Activated T-helper 1 cell treated with anti-CD3 and anti-CD28 coated beads, Interleukin-12 subunit alpha, Interleukin-12 subunit beta, Interleukin-2, Interleukin-4 antibody, amounts not matched to agents 30 ng/mL and 10 ng/mL and 1 ng/mL, durations not matched to agents 14 hours and 24 hours and 36 hours (primary cell): ENCODE measurements around the gene EFHD1. TPM values are rescaled to one million over a fixed set of nuclear protein-coding genes. Genes with fewer than 3 reads are reported as not detected.
"Not testable (repeated sequence)": the region's sequence is repeated elsewhere in the genome, so short reads cannot be mapped to it uniquely, and the experiment has no call there.

Source experiments
- DNase-seq: peaks from one replicate; pipeline ENCODE4 v3.0.0; 2021; ENCODE audit warnings: low spot score
- H3K27ac Mint-ChIP-seq: one replicate; pipeline ENCODE4 v1.8.0; 2021; ENCODE audit warnings: mild to moderate bottlenecking, mixed read lengths
- H3K27me3 Mint-ChIP-seq: one replicate; pipeline ENCODE4 v1.8.0; 2022; ENCODE audit warnings: mild to moderate bottlenecking, moderate library complexity, mixed read lengths; ENCODE audit not compliant: insufficient read depth
- H3K36me3 Mint-ChIP-seq: one replicate; pipeline ENCODE4 v1.8.0; 2021; ENCODE audit warnings: low read depth, mixed read lengths
- H3K4me1 Mint-ChIP-seq: one replicate; pipeline ENCODE4 v1.8.0; 2021; ENCODE audit warnings: low read depth, mixed read lengths
- H3K4me3 Mint-ChIP-seq: one replicate; pipeline ENCODE4 v1.8.0; 2021; ENCODE audit warnings: mild to moderate bottlenecking, moderate library complexity, mixed read lengths
- H3K9me3 Mint-ChIP-seq: one replicate; pipeline ENCODE4 v1.8.0; 2021; ENCODE audit warnings: mixed read lengths
- intact Hi-C: fragments of 100-400 bp; cut with micrococcal nuclease; formaldehyde crosslinking; loops from one replicate; pipeline ENCODE4 v1.15.1; 2024
- total RNA-seq: library from RNA; stranded (reverse); gene quantifications from 2 replicates; pipeline ENCODE4 v1.2.3, GENCODE V29; 2022

The EFHD1 gene
- total RNA-seq, 1 donor from 2014 or later: 0.13 TPM

DNA sequence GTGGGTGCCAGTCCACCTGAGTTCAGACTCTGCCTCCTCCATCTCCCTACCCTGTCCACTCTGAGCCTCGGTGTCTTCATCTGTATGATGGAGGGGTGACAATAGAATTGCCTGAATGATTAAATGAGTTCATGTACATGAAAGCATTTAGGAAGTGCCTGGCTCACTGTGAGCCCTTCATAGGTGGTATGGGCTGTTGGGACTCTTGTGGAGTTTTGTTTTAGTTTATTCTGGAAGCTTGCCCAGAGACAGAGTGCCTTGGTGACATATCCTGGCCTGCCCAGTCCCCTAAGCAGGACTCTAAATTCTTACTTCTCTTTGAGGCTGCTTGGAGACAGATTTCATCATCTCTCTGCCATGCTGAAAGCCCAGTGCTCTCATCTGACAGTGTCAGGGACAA lies 39.2 kb downstream of the EFHD1 start:
- no peak for DNase-seq
- Mint-ChIP-seq H3K36me3 (no peaks in the 10 kb centered on the region), H3K27me3 (peaks cover 7% of the 10 kb centered on the region), H3K4me1 (peaks cover 5% of the 10 kb centered on the region), H3K27ac (no peak overlapping the region), H3K4me3 (no peak overlapping the region), H3K9me3 (no peaks in the 10 kb centered on the region)
- intact Hi-C loops: no loop called here

DNA sequence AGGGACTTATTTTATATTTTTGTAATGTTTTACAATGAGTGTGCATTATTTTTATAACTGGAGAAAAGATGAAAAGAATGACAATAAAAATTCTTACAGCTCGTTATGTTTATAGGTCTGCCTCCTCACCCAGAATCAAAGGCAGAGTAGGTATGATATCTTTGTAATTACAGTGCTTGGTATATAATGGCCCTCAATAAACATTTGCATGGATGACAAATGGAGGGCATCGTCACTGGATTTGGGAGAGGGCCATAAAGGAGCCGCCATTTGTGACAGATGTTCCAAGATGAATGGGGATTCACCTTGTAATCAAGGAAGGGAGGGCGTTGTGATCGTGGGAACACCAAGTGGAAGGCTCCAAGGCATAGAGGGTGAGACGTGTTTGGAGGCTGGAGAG lies 41.1 kb downstream of the EFHD1 start:
- Mint-ChIP-seq H3K4me3 (no peak overlapping the region), H3K9me3 (no peaks in the 10 kb centered on the region), H3K27me3 (peaks cover 5% of the 10 kb centered on the region), H3K4me1 (peaks cover 5% of the 10 kb centered on the region), H3K36me3 (no peaks in the 10 kb centered on the region), H3K27ac (no peak overlapping the region)
- DNase-seq: no peak
- intact Hi-C loops: no loop called here

DNA sequence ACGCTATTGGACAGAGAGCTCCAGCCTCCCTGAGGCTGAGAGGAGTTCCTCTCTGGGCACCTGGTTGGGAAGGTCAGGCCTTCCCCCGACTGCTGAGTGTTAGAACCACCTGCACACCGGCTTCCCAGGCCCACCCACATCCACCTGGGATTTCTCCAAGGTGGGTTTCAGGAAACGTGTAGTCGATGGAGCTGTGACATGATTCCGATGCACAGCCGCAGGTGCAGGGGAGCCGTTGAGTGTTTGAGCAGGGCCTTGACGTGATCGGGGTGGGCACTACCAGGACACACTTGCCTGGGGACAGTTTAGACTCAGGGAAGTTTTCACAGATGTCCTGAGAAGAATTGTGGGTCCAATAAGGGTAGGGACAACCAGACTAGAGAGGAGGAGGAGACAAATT lies 42.0 kb downstream of the EFHD1 start:
- intact Hi-C loops: no loop called here
- Mint-ChIP-seq H3K36me3 (no peaks in the 10 kb centered on the region), H3K27me3 (peaks cover 6% of the 10 kb centered on the region), H3K9me3 (no peaks in the 10 kb centered on the region), H3K27ac (no peak overlapping the region), H3K4me3 (no peak overlapping the region), H3K4me1 (peaks cover 5% of the 10 kb centered on the region)
- no peak for DNase-seq

DNA sequence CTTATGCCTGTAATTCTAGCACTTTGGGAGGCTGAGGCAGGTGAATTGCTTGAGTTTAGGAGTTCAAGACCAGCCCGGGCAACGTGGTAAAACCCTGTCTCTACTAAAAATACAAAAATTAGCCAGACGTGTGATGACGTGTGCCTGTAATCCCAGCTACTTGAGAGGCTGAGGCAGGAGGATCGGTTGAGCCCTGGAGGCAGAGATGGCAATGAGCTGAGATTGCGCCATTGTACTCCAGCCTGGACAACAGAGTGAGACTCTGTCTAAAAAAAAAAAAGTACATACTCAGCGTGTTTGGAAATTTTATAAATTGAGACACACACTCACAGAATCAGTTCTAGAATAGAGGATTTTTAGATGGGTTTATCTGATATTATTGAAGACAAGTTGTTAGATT lies 46.6 kb downstream of the EFHD1 start:
- intact Hi-C loops: no loop called here
- peaks cover 9% of the 10 kb centered on the region for H3K27me3 Mint-ChIP-seq
- no peak for DNase-seq

DNA sequence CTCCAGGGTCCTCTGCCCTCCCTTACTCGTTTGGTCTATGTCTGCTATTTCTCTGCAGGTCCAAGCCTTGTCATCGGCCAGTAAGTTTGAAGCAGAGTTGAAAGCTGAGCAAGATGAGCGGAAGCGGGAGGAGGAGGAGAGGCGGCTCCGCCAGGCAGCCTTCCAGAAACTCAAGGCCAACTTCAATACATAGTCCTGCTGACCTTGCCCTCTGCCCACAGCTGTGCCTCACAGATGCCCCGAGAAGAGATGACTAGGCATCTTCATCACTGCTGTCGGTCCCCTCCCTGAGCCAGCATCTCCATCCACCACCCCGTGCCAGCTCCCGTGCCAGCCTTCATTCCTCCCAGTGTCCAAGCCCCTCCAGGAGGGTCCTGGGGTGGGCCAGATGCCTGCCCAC lies 48.1 kb downstream of the EFHD1 start:
- Mint-ChIP-seq H3K27ac (no peak overlapping the region), H3K4me1 (peaks cover 1% of the 10 kb centered on the region), H3K27me3 (peaks cover 9% of the 10 kb centered on the region), H3K9me3 (no peaks in the 10 kb centered on the region), H3K4me3 (no peak overlapping the region), H3K36me3 (no peaks in the 10 kb centered on the region)
- no peak for DNase-seq
- intact Hi-C loops: no loop called here

More for the DNA sequence above, 46.6 kb downstream of the EFHD1 start:
- Mint-ChIP-seq H3K9me3 (no peaks in the 10 kb centered on the region), H3K4me1 (peaks cover 5% of the 10 kb centered on the region), H3K36me3 (no peaks in the 10 kb centered on the region), H3K4me3 (no peak overlapping the region), H3K27ac (no peak overlapping the region)

DNA sequence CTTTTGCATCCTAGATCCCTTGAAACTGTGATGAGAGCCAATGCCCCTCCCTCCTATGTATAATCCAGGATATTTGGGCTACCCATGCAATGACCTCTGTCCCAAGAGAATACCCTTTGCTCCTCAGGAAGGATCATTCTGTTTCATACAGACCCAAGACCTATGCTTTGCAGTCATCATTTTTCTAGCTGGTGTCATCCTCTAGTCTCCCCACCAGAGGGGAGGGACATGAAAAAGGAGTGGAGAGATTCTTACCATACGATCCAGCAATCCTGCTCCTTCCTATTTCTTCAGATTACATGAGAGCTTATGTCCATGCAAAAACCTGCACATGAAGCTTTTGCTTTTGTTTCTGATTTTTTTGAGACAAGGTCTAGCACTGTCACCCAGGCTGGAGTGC lies 50.0 kb downstream of the EFHD1 start:
- Mint-ChIP-seq H3K27me3 (peaks cover 13% of the 10 kb centered on the region), H3K27ac (no peak overlapping the region), H3K4me3 (no peak overlapping the region), H3K36me3 (no peaks in the 10 kb centered on the region), H3K9me3 (no peaks in the 10 kb centered on the region), H3K4me1 (no peaks in the 10 kb centered on the region)
- intact Hi-C loops: no loop called here
- DNase-seq: no peak

DNA sequence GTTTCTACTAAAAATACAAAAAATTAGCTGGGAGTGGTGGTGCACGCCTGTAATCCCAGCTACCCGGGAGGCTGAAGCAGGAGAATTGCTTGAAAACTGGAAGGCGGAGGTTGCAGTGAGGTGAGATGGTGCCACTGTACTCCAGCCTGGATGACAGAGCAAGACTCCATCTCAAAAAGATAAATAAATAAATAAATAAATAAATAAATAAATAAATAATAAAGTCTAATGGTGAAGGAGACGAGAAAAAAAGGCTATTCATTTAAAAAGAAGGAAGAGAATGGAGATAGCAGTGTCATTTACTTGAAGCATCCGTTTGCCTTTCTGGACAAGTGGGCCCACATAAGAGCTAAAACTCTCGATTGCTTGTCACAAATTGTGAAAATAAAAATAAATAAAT lies 52.0 kb downstream of the EFHD1 start:
- H3K27ac Mint-ChIP-seq, H3K27me3 Mint-ChIP-seq, H3K4me3 Mint-ChIP-seq, intact Hi-C loops, H3K36me3 Mint-ChIP-seq, H3K4me1 Mint-ChIP-seq, DNase-seq, H3K9me3 Mint-ChIP-seq: not testable (repeated sequence)

DNA sequence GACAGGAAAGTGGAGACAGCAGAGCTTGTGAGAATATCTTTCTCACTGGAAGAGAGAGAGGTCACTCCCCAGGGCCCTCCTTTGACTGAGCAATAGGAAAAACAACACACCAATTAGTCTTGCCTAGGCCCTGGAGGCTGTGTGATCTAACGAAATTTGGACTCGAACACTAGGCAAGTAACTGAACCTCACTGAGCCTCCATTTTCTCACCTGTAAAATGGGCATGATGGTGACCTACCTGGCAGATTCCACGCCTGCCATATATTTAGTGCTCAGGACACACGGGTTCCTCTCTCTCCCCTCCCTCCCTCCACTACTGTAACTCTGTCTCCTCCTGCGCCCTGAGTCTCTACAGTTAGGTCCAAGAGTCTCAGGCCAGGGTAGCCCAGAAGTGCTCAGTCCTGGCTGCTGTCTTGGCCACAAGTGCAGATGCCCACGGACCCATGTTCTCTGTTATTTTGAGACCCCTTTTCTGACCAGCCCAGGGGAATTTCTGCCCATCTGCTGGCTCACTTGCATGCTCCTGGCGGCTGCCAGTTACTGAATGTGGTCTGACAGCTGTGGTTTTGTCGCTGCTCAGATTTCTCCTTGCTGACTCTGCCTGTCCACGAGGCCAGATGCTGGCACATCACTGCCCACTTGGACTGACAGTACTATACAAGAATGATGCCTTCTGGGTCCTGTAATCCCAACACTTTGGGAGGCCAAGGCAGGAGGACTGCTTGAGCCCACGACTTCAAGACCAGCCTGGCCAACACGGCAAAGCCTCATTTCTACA lies 54.2 kb downstream of the EFHD1 start:
- Mint-ChIP-seq H3K27ac (no peak overlapping the region), H3K4me1 (no peaks in the 10 kb centered on the region), H3K4me3 (no peak overlapping the region), H3K36me3 (no peaks in the 10 kb centered on the region), H3K27me3 (peaks cover 4% of the 10 kb centered on the region), H3K9me3 (no peaks in the 10 kb centered on the region)
- DNase-seq: no peak
- intact Hi-C loops: no loop called here

DNA sequence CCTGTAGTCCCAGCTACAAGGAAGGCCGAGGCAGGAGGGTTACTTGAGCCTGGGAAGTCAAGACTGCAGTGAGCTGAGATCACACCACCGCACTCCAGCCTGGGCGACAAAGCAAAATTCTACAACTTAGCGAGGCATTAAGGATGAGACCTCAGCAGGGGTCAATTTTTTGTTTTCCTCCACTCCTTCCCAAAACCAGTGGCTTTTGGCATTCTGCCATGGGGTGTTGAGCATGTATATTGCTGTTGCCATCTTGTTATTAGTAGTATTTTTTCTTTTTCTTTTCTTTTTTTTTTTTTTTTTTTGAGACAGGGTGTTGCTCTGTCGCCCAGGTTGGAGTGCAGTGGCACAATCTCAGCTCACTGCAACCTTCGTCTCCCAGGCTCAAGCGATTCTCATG lies 54.8 kb downstream of the EFHD1 start:
- no peaks in the 10 kb centered on the region for H3K36me3 Mint-ChIP-seq
- no peaks in the 10 kb centered on the region for H3K9me3 Mint-ChIP-seq
- no peak for DNase-seq
- intact Hi-C loops: no loop called here
- peaks cover 4% of the 10 kb centered on the region for H3K27me3 Mint-ChIP-seq
- H3K27ac Mint-ChIP-seq: no peak overlapping the region
- no peak overlapping the region for H3K4me3 Mint-ChIP-seq
- no peaks in the 10 kb centered on the region for H3K4me1 Mint-ChIP-seq

DNA sequence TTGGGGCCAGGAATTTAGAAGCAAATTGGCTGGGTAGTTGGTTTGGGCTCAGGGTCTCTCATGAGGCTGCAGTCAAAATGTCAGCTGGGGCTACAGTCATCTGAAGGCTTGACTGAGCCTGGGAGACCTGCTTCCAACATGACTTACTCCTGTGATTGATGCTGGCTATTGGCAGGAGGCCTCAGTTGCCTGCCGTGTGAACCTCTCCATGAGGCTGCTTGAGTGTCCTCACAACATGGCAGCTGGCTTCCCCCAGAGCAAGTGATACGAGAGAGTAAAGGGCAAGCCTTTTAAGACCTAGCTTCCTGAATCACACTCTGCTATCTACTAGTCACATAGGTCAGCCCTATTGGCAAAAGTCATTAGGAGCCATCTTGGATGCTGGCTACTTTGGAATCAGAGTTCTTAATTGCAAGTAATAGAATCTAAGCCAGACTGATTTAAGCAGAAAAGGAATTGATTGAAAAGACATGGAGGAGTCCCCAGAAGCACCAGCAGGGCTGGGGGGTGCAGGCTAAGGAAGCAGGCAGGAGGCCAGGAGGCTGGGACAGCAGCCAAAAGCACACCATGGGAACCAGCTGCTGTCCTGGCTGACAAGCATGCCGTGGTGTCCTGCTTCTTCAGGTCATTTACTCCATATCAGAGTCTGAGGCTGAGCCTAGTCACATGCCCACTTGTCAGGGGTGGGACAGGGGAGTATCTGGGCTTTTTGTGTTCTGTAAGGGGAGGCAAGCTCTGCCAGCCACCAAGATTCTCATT lies 55.9 kb downstream of the EFHD1 start:
- H3K27ac Mint-ChIP-seq: no peak overlapping the region
- peaks cover 4% of the 10 kb centered on the region for H3K27me3 Mint-ChIP-seq

DNA sequence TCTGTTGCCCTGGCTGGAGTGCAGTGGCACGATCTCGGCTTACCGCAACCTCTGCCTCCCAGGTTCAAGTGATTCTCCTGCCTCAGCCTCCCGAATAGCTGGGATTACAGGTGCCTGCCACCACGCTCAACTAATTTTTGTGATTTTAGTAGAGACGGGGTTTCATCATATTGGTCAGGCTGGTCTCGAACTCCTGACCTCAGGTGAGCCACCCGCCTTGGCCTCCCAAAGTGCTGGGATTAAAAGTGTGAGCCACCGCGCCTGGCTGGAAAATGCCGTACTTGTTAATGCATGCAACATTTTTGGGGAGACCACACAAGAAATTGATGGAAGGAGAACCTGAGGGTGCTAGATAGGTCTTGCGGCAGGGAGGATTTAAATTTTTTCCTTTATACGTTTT lies 57.7 kb downstream of the EFHD1 start:
- H3K36me3 Mint-ChIP-seq, intact Hi-C loops, H3K4me3 Mint-ChIP-seq, H3K27ac Mint-ChIP-seq, H3K4me1 Mint-ChIP-seq, H3K27me3 Mint-ChIP-seq, DNase-seq, H3K9me3 Mint-ChIP-seq: not testable (repeated sequence)

More for the DNA sequence above, 55.9 kb downstream of the EFHD1 start:
- Mint-ChIP-seq H3K4me1 (no peaks in the 10 kb centered on the region), H3K4me3 (no peak overlapping the region), H3K36me3 (no peaks in the 10 kb centered on the region), H3K9me3 (peaks cover under 1% of the 10 kb centered on the region)
- DNase-seq: no peak
- intact Hi-C loops: no loop called here

DNA sequence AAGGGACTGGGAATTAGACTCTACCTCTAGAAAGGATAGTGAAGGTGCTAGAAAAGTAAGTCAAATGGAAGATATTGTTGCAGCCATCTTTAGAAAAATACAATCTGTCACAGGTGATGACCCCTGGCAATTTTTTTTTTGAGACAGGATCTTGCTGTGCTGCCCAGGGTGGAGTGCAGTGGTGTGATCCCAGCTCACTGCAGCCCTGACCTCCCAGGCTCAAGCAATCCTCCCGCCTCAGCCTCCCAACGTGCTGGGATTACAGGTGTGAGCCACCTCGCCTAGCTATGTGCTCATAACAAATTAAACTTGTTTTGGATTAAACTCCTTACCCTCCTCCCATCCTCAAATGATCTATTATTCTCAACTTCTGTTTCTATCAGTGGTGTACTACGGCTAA lies 59.9 kb downstream of the EFHD1 start:
- Mint-ChIP-seq H3K36me3 (peaks cover 2% of the 10 kb centered on the region), H3K27me3 (no peaks in the 10 kb centered on the region), H3K9me3 (peaks cover 4% of the 10 kb centered on the region), H3K27ac (no peak overlapping the region), H3K4me3 (no peak overlapping the region), H3K4me1 (peaks cover 7% of the 10 kb centered on the region)
- intact Hi-C loops: loop anchor here (1.0 kb wide), 1 partner anchor 19 kb away; no protein-coding TSS in a partner anchor
- DNase-seq: no peak

DNA sequence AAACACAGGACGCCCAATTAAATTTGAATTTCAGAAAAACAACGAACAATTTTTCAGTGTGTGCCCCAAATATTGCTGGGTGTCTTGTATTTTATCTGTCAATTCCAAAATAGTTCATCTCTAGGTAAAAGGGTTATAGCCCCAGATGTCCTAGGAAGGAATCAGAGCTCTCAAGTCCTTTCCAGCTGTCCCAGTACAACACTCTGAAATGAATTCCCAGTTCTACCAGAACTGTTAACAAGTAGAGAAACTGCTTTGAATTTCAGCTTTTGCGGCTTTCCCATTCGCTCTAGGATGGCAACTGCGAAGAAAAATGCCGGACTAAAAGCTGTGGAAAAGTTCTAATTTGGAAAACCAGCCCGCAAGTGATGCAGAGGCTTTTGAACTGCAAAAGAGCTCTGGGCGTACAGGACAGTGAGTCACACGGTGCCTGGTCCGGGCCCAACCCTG lies 63.2 kb downstream of the EFHD1 start:
- H3K4me3 Mint-ChIP-seq: peak overlapping the region; percentile 99
- H3K27me3 Mint-ChIP-seq: no peaks in the 10 kb centered on the region
- H3K4me1 Mint-ChIP-seq: peaks cover 30% of the 10 kb centered on the region
- H3K36me3 Mint-ChIP-seq: peaks cover 18% of the 10 kb centered on the region
- intact Hi-C loops: loop anchor here (1.0 to 5.0 kb wide), 8 partner anchors 51 to 1156 kb away; partner anchors contain the start of genes ATG16L1, EIF4E2, HJURP and INPP5D
- peak overlapping the region; percentile 87 for H3K27ac Mint-ChIP-seq
- peaks cover 4% of the 10 kb centered on the region for H3K9me3 Mint-ChIP-seq
- DNase-seq: no peak
